Measurements from ENCODE around the gene PHF19. TPM values are rescaled to one million over a fixed set of nuclear protein-coding genes. Genes with fewer than 3 reads are reported as not detected.

The PHF19 gene
- total and polyA plus RNA-seq, 5 donors = 16.0 to 21.3 (median 19.3) TPM

DNA sequence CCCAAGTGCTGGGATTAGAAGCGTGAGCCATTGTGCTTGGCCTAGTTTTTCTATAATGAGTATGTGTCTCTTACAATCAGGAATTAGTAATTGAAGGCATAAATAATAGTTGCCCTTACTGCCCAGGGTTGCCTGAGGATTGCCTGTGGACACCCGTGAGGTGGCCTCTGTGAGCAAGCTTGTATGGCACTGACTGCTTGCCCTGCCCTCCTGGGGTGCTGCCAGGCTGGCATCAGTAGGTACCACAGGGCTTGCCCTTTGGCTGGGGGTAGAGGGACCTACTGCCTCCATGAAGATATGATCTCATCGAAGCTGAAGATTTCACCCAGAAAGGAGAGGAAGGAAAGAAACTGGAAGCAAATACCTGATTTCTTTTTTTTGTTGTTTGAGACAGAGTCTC, 23.8 kb upstream of the PHF19 start:
- no peaks in the 10 kb centered on the region for H3K9me3 ChIP-seq (ENCODE audit: control insufficient read depth, low read length)
- WGBS = 87% methylated on average over 3 of the region's 3 CpGs
- H3K27me3 ChIP-seq (ENCODE audit: control insufficient read depth, insufficient read depth) = no peaks in the 10 kb centered on the region
- no peak for ATAC-seq
- peaks cover 4% of the 10 kb centered on the region for H3K4me1 ChIP-seq (ENCODE audit: control insufficient read depth, insufficient read depth, low read length)
- H3K27ac ChIP-seq (ENCODE audit: low read length) = no peak overlapping the region
- DNase-seq = peak in 1 of 3 donors; percentile 44
- intact Hi-C loops (cut with DNase I) = no loop called here
- H3K4me3 ChIP-seq (ENCODE audit: low read length) = no peak overlapping the region

DNA sequence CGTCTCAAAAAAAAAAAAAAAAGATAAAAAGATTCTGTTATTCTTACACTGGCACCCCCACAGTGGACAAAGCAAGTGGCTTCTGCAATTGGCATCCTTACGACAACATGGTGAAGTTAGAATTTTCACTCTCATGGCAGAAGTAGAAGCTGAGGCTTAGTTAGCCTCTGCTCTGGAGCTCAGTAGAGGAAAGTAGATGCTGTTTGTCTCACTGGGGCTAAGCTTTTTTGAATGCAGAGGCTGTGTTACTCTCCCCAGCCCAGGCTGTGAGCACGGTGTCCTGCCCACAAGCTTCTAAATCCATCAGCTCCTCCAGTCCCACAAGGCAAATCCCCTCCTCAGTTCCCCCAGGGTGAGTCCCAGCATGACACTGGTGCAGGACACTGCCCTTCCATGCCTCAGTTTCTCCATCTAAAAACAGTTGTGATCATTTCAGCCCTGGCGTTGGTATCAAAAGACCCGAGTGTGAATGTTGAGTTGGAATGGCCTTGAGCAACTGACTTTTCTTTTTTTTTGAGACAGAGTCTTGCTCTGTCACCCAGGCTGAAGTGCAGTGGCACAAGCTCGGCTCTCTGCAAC, 22.6 kb upstream of the PHF19 start:
- Histone ChIP-seq H3K27me3 (ENCODE audit: control insufficient read depth, insufficient read depth) (no peaks in the 10 kb centered on the region), H3K27ac (ENCODE audit: low read length) (no peak overlapping the region), H3K4me1 (ENCODE audit: control insufficient read depth, insufficient read depth, low read length) (peaks cover 4% of the 10 kb centered on the region), H3K9me3 (ENCODE audit: control insufficient read depth, low read length) (no peaks in the 10 kb centered on the region), H3K4me3 (ENCODE audit: low read length) (no peak overlapping the region)
- DNase-seq (no peak), ATAC-seq (no peak)
- 94% methylated on average over 6 of the region's 6 CpGs for WGBS
- intact Hi-C loops (cut with DNase I) = no loop called here

DNA sequence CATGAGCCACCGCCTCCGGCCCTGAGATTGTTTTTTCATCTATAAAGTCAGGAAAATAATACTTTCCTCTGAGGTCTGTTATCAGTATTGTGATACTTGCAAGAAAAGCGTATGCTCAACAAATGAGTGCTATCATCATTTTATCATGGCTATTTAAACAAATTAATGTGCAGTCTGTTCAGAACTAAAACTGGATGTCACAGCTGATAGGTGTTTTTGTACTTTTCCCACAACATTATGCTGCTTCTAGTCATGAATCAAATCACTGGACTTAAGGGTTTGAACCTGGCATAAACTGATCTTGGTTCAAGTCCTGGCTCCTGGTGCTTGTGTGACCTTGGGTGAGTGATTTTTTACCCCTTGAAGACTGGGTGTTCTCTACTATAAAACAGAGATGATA, 21.4 kb upstream of the PHF19 start:
- H3K27ac ChIP-seq (ENCODE audit: low read length) = no peak overlapping the region
- no peak overlapping the region for H3K4me3 ChIP-seq (ENCODE audit: low read length)
- no peaks in the 10 kb centered on the region for H3K27me3 ChIP-seq (ENCODE audit: control insufficient read depth, insufficient read depth)
- no peak for DNase-seq
- no peaks in the 10 kb centered on the region for H3K9me3 ChIP-seq (ENCODE audit: control insufficient read depth, low read length)
- intact Hi-C loops (cut with DNase I) = no loop called here
- 86% methylated on average over 3 of the region's 3 CpGs for WGBS
- peaks cover 4% of the 10 kb centered on the region for H3K4me1 ChIP-seq (ENCODE audit: control insufficient read depth, insufficient read depth, low read length)
- no peak for ATAC-seq

DNA sequence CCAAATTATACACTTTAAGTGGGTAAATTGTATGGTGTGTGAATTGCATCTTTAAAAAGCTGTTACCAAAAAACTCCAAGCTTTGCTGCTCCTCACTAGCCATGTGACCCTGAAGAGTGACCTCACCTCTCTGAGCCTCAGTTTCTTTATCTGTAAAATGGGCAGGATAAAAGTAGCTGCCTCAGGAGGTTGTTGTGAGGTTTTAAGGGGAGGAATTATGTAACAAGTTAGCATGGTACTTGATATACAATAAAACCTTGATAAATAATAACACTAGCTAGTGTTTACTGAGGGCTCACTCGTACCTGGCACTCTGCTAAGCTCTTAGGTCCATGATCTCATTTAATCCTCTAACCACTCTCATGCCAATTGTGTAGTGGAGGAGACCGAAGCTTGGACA, 19.0 kb upstream of the PHF19 start:
- intact Hi-C loops (cut with DNase I) = no loop called here
- 94% methylated on average over 2 of the region's 2 CpGs for WGBS
- Histone ChIP-seq H3K4me3 (ENCODE audit: low read length) (no peak overlapping the region), H3K27ac (ENCODE audit: low read length) (no peak overlapping the region), H3K4me1 (ENCODE audit: control insufficient read depth, insufficient read depth, low read length) (peaks cover 4% of the 10 kb centered on the region), H3K9me3 (ENCODE audit: control insufficient read depth, low read length) (no peaks in the 10 kb centered on the region), H3K27me3 (ENCODE audit: control insufficient read depth, insufficient read depth) (no peaks in the 10 kb centered on the region)
- ATAC-seq = no peak
- DNase-seq = no peak

GRCh38 chr9:120894321-120895148, 17.5 kb upstream of the PHF19 start:
- Histone ChIP-seq H3K9me3 (ENCODE audit: control insufficient read depth, low read length) (no peaks in the 10 kb centered on the region), H3K27me3 (ENCODE audit: control insufficient read depth, insufficient read depth) (no peaks in the 10 kb centered on the region), H3K27ac (ENCODE audit: low read length) (peak overlapping the region; percentile 32), H3K4me3 (ENCODE audit: low read length) (peak overlapping the region; percentile 8), H3K4me1 (ENCODE audit: control insufficient read depth, insufficient read depth, low read length) (peaks cover 4% of the 10 kb centered on the region)
- ATAC-seq (peak; percentile 86 to 93), DNase-seq (peak; percentile 77 to 92 (median 91))
- WGBS = 21% methylated on average over 63 of the region's 63 CpGs
- intact Hi-C loops (cut with DNase I) = no loop called here

DNA sequence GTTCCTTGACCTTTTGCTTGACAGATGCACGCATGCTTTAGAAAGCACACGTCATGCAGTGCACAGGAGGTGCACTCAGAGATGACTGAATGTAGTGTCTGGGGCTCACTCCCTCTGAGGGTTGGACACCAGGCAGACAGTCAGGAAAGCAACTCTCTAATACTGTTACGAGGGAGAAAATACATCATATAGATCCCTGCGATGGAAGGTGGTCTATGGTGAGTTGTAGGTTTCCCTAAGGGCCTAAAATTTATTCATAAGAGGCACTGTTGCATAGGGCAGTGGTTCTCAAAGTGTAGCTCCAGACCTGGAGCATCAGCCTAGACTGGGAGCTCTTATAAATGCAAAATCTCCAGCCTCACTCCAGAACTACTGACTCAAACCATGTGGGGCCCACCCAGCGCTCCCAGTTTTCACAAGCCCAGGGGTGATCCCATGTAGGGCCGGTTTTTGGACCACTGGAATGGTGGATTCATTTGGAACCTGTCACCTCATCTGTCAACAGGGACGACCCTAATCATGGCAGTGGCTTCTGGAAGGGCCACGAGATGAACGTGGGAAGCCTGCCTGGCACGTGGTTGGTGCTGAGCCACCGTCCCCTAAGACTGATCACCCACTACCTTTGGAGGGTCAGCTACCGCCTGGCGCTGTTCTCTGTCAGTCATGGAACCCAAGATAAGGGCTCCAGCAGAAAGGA, 16.8 kb upstream of the PHF19 start:
- ATAC-seq (peak in 1 of 2 donors; percentile 2), DNase-seq (no peak)
- Histone ChIP-seq H3K27ac (ENCODE audit: low read length) (peak overlapping the region; percentile 14), H3K4me1 (ENCODE audit: control insufficient read depth, insufficient read depth, low read length) (peaks cover 4% of the 10 kb centered on the region), H3K9me3 (ENCODE audit: control insufficient read depth, low read length) (no peaks in the 10 kb centered on the region), H3K27me3 (ENCODE audit: control insufficient read depth, insufficient read depth) (no peaks in the 10 kb centered on the region), H3K4me3 (ENCODE audit: low read length) (no peak overlapping the region)
- intact Hi-C loops (cut with DNase I) = no loop called here
- WGBS = 85% methylated on average over 13 of the region's 13 CpGs

DNA sequence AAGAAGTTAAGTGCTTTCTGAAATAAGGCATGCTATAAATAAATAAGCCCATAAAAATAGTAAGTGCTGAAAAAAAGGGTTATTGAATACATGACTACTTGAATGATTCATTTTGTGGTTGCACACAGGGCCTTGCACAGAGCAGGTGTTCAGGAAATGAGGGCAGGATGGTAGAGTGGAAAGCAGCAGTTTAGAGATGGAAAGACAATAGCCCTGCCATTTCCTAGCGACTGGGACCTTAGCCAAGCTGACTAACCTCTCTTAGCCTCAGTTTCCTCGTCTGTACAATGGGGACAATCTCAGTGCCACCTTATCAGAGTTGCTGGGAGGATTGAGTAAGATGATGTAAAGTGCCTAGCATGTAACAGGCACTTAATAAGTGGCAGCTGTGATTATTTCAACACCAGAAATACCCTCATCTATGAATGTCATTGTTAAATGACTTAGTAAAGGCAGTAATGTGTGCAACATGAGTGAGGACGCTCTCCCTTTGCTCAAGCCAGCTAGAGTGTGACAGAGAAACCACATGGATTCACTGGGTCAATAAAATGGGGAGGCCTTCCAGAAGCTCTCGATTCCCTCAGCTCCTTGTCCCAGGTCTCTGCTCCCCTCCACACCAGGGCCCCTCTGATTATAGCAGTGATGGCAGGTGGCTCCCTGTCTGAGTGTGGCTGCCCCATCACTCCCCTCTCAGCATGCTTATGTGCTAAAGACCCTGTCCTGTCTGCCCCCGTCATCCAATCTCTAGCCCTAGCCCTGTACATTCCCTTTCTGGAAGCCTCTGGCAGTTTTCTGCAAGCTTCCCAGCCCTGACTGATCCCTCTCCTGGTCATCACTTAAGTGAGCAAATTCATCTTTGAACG, 16.0 kb upstream of the PHF19 start:
- intact Hi-C loops (cut with DNase I) = no loop called here
- Histone ChIP-seq H3K4me1 (ENCODE audit: control insufficient read depth, insufficient read depth, low read length) (peaks cover 4% of the 10 kb centered on the region), H3K27me3 (ENCODE audit: control insufficient read depth, insufficient read depth) (no peaks in the 10 kb centered on the region), H3K27ac (ENCODE audit: low read length) (no peak overlapping the region), H3K4me3 (ENCODE audit: low read length) (no peak overlapping the region), H3K9me3 (ENCODE audit: control insufficient read depth, low read length) (no peaks in the 10 kb centered on the region)
- no peak for ATAC-seq
- WGBS = 80% methylated on average over 6 of the region's 6 CpGs
- no peak for DNase-seq

DNA sequence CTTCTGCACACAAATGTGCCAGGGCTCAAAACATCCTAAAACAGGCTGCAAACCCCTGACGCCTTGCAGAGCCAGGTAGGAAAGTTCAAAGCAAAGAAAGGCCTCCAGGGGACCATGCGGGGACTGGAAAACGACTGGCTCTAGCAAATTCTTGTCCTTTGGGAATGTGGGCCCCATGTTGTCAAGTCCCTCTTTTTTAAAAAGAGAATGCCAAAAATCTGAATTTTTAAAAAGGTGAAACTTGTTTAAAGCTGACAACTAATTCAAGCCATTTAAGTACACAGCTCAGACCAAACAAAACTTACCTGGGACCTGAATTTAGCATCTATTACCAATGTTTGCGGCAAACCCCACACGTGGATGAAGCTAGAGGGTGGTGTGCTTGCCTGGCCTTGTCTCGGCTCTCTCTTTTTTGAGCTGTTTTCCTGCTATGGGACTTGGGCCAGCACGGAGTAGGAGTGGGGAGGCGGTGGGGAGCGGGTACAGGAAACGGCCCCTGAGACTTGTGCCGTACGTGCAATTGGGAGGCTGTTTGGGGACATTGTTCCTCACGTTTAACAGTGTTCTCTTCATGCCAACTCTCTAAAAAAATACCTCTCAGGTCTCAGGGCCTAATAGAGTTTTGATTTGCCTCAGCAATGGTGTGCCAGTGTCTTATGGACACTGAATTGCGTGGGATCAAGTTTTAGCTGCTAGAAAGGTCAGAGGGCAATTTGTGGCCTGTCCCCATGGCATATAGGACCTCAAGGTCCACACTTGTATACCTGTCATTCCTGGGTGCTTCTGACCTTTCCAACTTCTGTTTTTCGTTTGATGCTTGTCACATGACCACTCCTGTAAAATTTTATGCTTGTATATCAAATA, 15.1 kb upstream of the PHF19 start:
- Histone ChIP-seq H3K27ac (ENCODE audit: low read length) (no peak overlapping the region), H3K27me3 (ENCODE audit: control insufficient read depth, insufficient read depth) (no peaks in the 10 kb centered on the region), H3K4me3 (ENCODE audit: low read length) (no peak overlapping the region), H3K4me1 (ENCODE audit: control insufficient read depth, insufficient read depth, low read length) (peaks cover 4% of the 10 kb centered on the region), H3K9me3 (ENCODE audit: control insufficient read depth, low read length) (no peaks in the 10 kb centered on the region)
- DNase-seq = no peak
- WGBS = 59% methylated on average over 15 of the region's 15 CpGs
- intact Hi-C loops (cut with DNase I) = no loop called here
- ATAC-seq = no peak

DNA sequence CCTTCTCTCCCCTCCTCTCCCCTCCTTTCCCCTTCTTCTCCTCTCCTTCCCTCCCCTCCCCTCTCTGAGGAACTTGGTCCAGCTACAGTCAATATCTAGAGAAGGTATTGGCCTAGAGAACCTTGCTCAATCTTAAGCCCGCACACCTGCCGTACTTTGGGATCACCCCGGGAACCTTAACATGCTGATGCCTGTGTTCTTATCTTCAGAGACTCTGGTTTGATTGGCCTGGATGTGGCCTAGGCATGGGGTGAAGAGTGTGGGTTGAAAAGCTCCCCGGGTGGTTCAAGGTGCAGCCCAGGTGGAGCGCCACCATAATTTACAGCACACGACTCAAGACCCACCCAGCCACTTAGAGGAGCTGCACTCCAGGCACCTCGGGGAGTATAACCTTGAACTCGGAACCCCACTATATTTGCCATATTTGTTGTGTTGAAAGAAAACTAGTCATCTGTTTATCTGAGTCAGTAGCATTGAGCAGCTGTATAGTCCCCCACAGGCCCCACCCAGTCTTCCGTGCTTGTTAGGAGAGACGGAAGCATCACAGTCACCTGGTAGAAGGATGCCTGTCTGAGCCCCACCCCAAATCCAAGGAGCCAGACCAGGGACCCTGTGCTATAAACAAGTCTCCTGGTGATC, 14.4 kb upstream of the PHF19 start:
- ATAC-seq = no peak
- peak in 1 of 3 donors; percentile 11 for DNase-seq
- Histone ChIP-seq H3K27ac (ENCODE audit: low read length) (peak overlapping the region; percentile 9), H3K27me3 (ENCODE audit: control insufficient read depth, insufficient read depth) (no peaks in the 10 kb centered on the region), H3K4me1 (ENCODE audit: control insufficient read depth, insufficient read depth, low read length) (no peaks in the 10 kb centered on the region), H3K4me3 (ENCODE audit: low read length) (no peak overlapping the region), H3K9me3 (ENCODE audit: control insufficient read depth, low read length) (no peaks in the 10 kb centered on the region)
- intact Hi-C loops (cut with DNase I) = no loop called here
- WGBS = 90% methylated on average over 10 of the region's 10 CpGs

Measured in right cardiac atrium (tissue), 5 donors.